Urinary bladder (tissue), 4 donors: ENCODE results near the gene LENEP. TPM values are rescaled to one million over a fixed set of nuclear protein-coding genes. Genes with fewer than 3 reads are reported as not detected.
A peak's percentile ranks its signal among the peaks of the same experiment; 100 is the strongest.

Experiments used
- DNase-seq: peaks from one replicate; pipeline ENCODE4 v3.0.0-alpha.2; 2015; ENCODE audit errors: extremely low spot score
- H3K27ac ChIP-seq: one replicate; pipeline ENCODE4 v1.5.1; 2013; ENCODE audit warnings: low read depth, mild to moderate bottlenecking, moderate library complexity
- H3K36me3 ChIP-seq: one replicate; pipeline ENCODE4 v1.6.1; 2013; ENCODE audit warnings: mild to moderate bottlenecking, moderate library complexity; ENCODE audit not compliant: insufficient read depth
- H3K4me1 ChIP-seq: one replicate; pipeline ENCODE4 v1.6.1; 2013; ENCODE audit warnings: mild to moderate bottlenecking, moderate library complexity; ENCODE audit not compliant: insufficient read depth
- H3K4me3 ChIP-seq: one replicate; pipeline ENCODE4 v1.5.1; 2013; ENCODE audit warnings: low read depth, low read length
- WGBS: extraction: QIAGEN DNeasy Blood & Tissue Kit; methylation state at CpG from one replicate; pipeline ENCODE4 v1.1.7; 2013; 5-methylcytosine and 5-hydroxymethylcytosine counted together
- polyA plus RNA-seq: library from polyadenylated mRNA; stranded (reverse); fragments of 200-250 nt; gene quantifications from one replicate; pipeline ENCODE4 v1.2.3, GENCODE V29; 2013
- total RNA-seq: library from RNA; depleted of rRNA; stranded (reverse); fragments of >200 nt; gene quantifications from one replicate; pipeline ENCODE4 v1.2.3, GENCODE V29; 2014
- donor health status: healthy with polysubstance abuse.
- donor health status: healthy.

LENEP gene, protein sequence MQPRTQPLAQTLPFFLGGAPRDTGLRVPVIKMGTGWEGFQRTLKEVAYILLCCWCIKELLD
- total RNA-seq (not detected), polyA plus RNA-seq (not detected)

DNA sequence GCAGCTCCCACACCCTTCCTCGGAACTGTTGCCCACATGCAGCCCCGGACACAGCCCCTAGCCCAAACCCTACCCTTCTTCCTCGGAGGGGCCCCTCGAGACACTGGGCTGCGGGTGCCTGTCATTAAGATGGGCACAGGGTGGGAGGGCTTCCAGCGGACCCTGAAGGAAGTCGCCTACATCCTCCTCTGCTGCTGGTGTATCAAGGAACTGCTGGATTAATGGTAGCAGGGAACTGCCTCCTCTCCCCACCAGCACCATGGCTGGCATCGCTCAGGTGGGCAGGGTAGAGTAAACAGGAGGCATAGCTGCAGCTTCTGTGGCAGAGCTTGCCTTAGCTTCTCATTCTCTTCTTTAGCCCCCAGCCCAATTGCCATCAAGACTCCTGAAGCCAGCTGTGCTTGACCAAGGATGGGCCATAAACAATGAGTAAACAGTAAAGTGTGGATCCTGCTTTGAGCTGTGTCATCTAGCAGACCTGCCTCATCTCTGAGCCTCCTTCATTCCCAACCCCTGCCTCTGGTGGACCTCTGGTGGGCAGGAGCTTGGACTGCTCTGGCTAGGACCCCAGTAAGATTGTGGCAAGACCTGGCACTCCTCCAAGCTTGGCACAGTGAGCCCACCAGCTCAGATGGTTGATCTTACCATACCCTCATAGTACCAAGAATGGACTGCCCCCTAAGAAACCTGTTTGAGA is at the start of gene LENEP:
Gene LENEP, plus strand, starts transcription at position 15 of the 697 bp plus-strand sequence. Its CDS starts 22 bp downstream, at position 37.
- DNase-seq = no peak
- Histone ChIP-seq H3K4me3 (no peak within 1 kb of the TSS), H3K4me1 (no peaks in the 10 kb centered on the region), H3K36me3 (no peaks in the 10 kb centered on the region), H3K27ac (no peak within 1 kb of the TSS)
- 75% methylated on average over 8 of the region's 8 CpGs for WGBS

- no peak overlapping the region for H3K4me3 ChIP-seq
- no peaks in the 10 kb centered on the region for H3K4me1 ChIP-seq
- H3K27ac ChIP-seq = no peak overlapping the region
- 41% methylated on average over 6 of the region's 6 CpGs for WGBS
- no peaks in the 10 kb centered on the region for H3K36me3 ChIP-seq
- no peak for DNase-seq
These were observed 49.6 kb upstream of the LENEP start for GRCh38 chr1:154943649-154944400.

DNA sequence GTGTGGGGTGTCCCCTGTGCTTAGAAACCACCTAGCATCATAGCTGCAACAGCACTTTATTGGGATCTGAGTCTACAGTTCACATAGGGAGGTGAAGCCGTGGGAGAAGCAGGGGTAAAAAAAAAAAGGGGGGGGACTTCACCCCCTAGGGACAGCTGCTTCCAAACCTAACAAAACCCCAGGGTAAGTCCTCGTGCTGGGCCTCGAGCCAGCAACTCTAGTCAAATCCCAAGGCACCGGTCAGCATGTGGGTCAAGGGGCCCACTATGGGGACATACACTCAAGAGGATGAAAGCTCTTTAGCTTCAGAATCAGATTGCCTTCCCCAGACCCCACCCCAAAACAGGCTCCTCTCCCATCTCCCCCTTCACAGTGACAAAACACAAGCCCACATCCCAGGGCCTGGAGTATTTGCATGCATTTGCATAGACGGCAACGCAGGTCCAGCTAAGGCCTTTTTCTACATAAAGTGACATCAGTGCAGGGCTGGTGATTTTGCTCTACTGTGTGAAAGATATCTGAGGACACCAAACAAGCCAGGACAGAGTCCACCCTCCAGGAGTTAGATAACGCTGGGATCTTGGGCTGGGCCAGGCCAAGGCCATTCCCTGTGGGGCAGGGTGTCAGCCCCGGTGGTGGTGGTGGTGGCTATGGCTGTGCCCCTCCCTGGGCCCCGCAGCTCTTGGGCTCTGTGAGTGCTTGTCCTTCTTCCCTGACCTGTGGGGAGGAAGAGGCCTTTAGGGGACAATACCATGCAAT is 48.8 kb upstream of the LENEP start:
- DNase-seq = no peak
- Histone ChIP-seq H3K4me1 (no peaks in the 10 kb centered on the region), H3K4me3 (no peak overlapping the region), H3K36me3 (no peaks in the 10 kb centered on the region), H3K27ac (no peak overlapping the region)
- 42% methylated on average over 9 of the region's 9 CpGs for WGBS

- 84% methylated on average over 15 of the region's 15 CpGs for WGBS
- Histone ChIP-seq H3K4me3 (no peak overlapping the region), H3K27ac (no peak overlapping the region), H3K4me1 (no peaks in the 10 kb centered on the region), H3K36me3 (no peaks in the 10 kb centered on the region)
- no peak for DNase-seq
These were observed 48.0 kb upstream of the LENEP start for GRCh38 chr1:154945160-154945961.

DNA sequence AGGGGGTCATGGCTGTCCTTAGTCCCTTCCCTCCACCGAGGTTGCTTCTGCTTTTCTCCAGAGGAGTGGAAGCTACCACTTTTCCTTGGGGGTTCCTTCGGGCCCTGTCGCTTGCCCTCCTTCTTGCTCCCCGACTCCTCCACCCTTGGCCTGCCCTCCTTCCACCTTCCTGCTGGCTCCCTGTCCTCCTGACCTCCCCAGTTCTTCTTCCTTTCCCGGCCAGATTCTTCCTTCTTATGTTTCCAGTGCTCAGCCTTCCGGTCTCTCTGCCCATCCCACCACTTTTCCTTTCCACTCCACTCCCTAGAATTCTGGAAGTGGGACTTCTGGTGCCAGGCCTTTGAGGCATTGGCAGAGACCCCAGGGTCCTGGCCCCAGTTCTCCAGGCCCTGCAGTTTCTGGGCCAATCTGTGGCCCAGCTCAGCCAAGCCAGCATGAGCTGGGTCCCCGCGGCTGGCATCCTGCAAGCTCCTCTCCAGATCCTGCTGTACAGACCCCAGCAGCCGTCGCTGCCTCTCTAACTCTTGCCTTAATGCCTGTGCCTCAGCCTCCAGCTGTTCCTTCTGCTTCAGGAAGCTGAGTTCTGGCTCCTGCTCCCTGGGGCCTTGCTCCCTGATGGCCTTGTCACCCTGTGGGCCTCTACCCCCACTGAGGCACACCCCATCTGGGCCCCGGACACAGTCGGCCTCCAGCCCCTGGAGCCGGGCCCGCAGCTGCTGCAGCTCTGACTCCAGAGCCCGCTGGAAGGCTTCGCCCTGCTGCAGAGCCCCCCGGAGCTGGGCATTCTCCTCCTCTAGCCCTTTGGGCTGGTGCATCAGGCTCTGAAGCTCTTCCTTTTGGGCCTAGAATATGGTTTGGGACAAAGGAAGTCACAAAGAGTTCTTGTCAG is 47.2 kb upstream of the LENEP start:
- DNase-seq = no peak

GRCh38 chr1:154948079-154948478 is 45.3 kb upstream of the LENEP start:
- DNase-seq = no peak
- H3K4me3 ChIP-seq = no peak overlapping the region
- no peaks in the 10 kb centered on the region for H3K36me3 ChIP-seq
- H3K4me1 ChIP-seq = no peaks in the 10 kb centered on the region
- 91% methylated on average over 11 of the region's 11 CpGs for WGBS
- no peak overlapping the region for H3K27ac ChIP-seq

More for the DNA sequence above, 47.2 kb upstream of the LENEP start:
- Histone ChIP-seq H3K36me3 (no peaks in the 10 kb centered on the region), H3K4me3 (no peak overlapping the region), H3K4me1 (no peaks in the 10 kb centered on the region), H3K27ac (no peak overlapping the region)
- WGBS = 85% methylated on average over 17 of the region's 17 CpGs

- no peak overlapping the region for H3K4me3 ChIP-seq
- 67% methylated on average over 15 of the region's 15 CpGs for WGBS
- H3K27ac ChIP-seq = no peak overlapping the region
- no peak for DNase-seq
- H3K4me1 ChIP-seq = no peaks in the 10 kb centered on the region
- H3K36me3 ChIP-seq = no peaks in the 10 kb centered on the region
These were observed 41.3 kb upstream of the LENEP start for GRCh38 chr1:154951901-154952657.

GRCh38 chr1:154952664-154953063 is 40.7 kb upstream of the LENEP start:
- Histone ChIP-seq H3K27ac (no peak overlapping the region), H3K4me3 (no peak overlapping the region), H3K4me1 (no peaks in the 10 kb centered on the region), H3K36me3 (no peaks in the 10 kb centered on the region)
- WGBS = 82% methylated on average over 6 of the region's 6 CpGs
- DNase-seq = no peak

GRCh38 chr1:154953611-154954038 is 39.8 kb upstream of the LENEP start:
- Histone ChIP-seq H3K27ac (no peak overlapping the region), H3K4me3 (no peak overlapping the region), H3K36me3 (no peaks in the 10 kb centered on the region), H3K4me1 (no peaks in the 10 kb centered on the region)
- WGBS = 70% methylated on average over 2 of the region's 2 CpGs
- no peak for DNase-seq

DNA sequence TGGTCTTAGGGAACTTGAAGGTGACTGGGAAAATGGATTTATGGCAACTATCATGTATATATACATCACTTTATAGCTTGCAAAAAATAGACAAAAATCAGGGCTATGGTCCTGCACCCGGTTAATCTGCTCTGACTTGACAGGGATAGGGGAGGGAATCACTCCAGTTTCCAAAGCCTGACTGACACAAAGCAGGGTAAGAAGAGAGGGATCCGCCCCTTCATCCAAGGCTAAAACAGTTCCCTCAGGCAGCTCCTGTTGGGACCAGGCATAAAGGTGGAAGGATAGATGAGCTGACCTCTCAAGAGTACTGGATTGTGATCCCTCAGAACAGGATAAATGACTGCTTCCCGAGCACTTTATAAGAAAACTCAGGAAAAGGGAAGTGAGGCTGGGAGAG is 38.8 kb upstream of the LENEP start:
- Histone ChIP-seq H3K4me1 (no peaks in the 10 kb centered on the region), H3K4me3 (no peak overlapping the region), H3K36me3 (no peaks in the 10 kb centered on the region), H3K27ac (no peak overlapping the region)
- 58% methylated on average over 3 of the region's 3 CpGs for WGBS
- no peak for DNase-seq

- no peak for DNase-seq
- Histone ChIP-seq H3K4me3 (peak overlapping the region; percentile 44), H3K36me3 (no peaks in the 10 kb centered on the region), H3K27ac (peak overlapping the region; percentile 53), H3K4me1 (no peaks in the 10 kb centered on the region)
- WGBS = 5% methylated on average over 4 of the region's 4 CpGs
These were observed 38.2 kb upstream of the LENEP start for GRCh38 chr1:154955039-154955717.
